Measurements from ENCODE around the gene ATXN7.

DNA sequence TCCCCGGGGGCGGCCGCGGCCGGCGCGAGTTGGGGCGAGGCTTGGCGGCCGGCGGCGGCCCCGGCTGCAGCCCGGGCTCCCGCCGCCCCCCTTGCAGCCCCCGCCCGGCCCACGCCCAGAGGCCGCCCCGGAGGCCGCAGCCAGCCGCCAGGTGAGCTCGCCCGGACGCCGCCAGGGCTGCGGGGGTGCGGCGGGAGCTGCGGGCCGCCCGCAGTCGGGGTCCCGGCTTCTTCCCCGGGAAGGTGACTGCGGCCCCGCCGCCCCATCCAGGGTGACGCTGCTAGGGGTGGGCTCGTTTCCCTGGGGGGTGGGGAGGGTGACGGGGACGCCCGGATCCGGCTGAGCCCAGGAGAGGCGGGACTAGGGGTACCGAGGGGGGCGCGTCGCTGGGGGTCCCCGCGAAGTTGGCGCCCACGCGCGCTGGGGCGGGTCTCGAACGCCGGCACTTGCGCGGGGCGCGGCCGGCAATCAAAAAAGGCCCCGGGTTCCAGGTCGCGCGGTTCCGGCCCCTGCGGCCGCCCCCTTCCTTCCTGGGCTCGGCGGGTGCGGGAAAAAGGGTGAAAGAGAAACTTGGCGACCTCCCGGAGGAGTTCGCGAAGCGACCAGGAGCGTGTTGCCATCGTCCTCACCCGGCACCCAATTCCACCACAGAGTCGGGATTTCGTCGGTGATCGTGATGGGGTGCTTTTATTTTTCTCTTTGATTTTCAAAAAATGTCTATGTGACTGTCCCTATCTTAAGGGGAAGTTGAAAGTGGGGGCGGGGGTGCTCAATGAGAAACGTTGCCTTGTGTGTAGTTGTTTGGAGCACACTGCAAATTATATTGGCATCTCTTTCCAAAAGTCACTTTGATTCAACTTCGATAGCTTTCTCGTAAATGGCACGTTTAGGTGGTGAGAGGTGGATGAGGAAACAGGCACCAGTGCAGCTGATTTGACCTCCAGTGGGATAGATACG, 619 bp downstream of the ATXN7 start:
- TF ChIP-seq, protein P1, sequence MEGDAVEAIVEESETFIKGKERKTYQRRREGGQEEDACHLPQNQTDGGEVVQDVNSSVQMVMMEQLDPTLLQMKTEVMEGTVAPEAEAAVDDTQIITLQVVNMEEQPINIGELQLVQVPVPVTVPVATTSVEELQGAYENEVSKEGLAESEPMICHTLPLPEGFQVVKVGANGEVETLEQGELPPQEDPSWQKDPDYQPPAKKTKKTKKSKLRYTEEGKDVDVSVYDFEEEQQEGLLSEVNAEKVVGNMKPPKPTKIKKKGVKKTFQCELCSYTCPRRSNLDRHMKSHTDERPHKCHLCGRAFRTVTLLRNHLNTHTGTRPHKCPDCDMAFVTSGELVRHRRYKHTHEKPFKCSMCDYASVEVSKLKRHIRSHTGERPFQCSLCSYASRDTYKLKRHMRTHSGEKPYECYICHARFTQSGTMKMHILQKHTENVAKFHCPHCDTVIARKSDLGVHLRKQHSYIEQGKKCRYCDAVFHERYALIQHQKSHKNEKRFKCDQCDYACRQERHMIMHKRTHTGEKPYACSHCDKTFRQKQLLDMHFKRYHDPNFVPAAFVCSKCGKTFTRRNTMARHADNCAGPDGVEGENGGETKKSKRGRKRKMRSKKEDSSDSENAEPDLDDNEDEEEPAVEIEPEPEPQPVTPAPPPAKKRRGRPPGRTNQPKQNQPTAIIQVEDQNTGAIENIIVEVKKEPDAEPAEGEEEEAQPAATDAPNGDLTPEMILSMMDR (IDR thresholded peaks at IDR 0.05), result peak in 1 of 5 experiments; percentile 2
- TF ChIP-seq POLR2A (IDR thresholded peaks at IDR 0.05) (peak; percentile 21), EP300 (IDR thresholded peaks at IDR 0.05; ENCODE audit: low read depth) (no peak)
